HEK293T (cell line): ENCODE measurements around the gene ZNF227.
"Not testable (repeated sequence)": the region's sequence is repeated elsewhere in the genome, so short reads cannot be mapped to it uniquely, and the experiment has no call there.

ENCODE experiments used
- CTCF ChIA-PET: fragments of 350-600 bp; formaldehyde crosslinking; extraction: SDS; loops from one replicate; lab custom pipeline; 2021; ENCODE audit warnings: antibody characterized with exemption, inconsistent platforms; lab: Yijun Ruan, JAX
- POLR2A ChIA-PET: fragments of 350-600 bp; formaldehyde crosslinking; extraction: SDS; loops from one replicate; lab custom pipeline; 2020; ENCODE audit warnings: antibody characterized with exemption, inconsistent platforms; lab: Yijun Ruan, JAX
- DNase-seq: peaks from one replicate; pipeline ENCODE4 v3.0.0; 2012; ENCODE audit warnings: mixed read lengths; ENCODE audit errors: extremely low spot score
- ARNT ChIP-seq: fragments of 450-650 bp; IDR thresholded peaks from 2 replicates; pipeline ENCODE4 v1.6.1; 2017; ENCODE audit warnings: mild to moderate bottlenecking
- BHLHE40 ChIP-seq: fragments of 450-650 bp; IDR thresholded peaks from 2 replicates; pipeline ENCODE4 v1.6.1; 2016; ENCODE audit warnings: mild to moderate bottlenecking, moderate library complexity, borderline replicate concordance
- CTBP1 ChIP-seq: fragments of 450-650 bp; IDR thresholded peaks from 2 replicates; pipeline ENCODE4 v1.6.1; 2016; ENCODE audit warnings: borderline replicate concordance
- ELF4 ChIP-seq: fragments of 450-650 bp; IDR thresholded peaks from 2 replicates; pipeline ENCODE4 v1.6.1; 2017; ENCODE audit warnings: antibody characterized with exemption
- FOXA1 ChIP-seq: fragments of 450-650 bp; IDR thresholded peaks from 2 replicates; pipeline ENCODE4 v1.6.1; 2016; ENCODE audit warnings: mild to moderate bottlenecking
- FOXK2 ChIP-seq: fragments of 450-650 bp; IDR thresholded peaks from 2 replicates; pipeline ENCODE4 v1.6.1; 2016; ENCODE audit warnings: mild to moderate bottlenecking
- FOXM1 ChIP-seq: fragments of 450-650 bp; IDR thresholded peaks from 2 replicates; pipeline ENCODE4 v1.6.1; 2017; ENCODE audit warnings: mild to moderate bottlenecking, borderline replicate concordance
- HDGF ChIP-seq: fragments of 450-650 bp; IDR thresholded peaks from 2 replicates; pipeline ENCODE4 v1.6.1; 2017; ENCODE audit warnings: antibody characterized with exemption, borderline replicate concordance
- L3MBTL2 ChIP-seq: fragments of 450-650 bp; conservative IDR thresholded peaks from 2 replicates; pipeline ENCODE4 v1.6.1; 2016; ENCODE audit warnings: mild to moderate bottlenecking
- LEF1 ChIP-seq: fragments of 450-650 bp; IDR thresholded peaks from 2 replicates; pipeline ENCODE4 v1.6.1; 2017; ENCODE audit warnings: mild to moderate bottlenecking, borderline replicate concordance
- NFRKB ChIP-seq: fragments of 450-650 bp; IDR thresholded peaks from 2 replicates; pipeline ENCODE4 v1.6.1; 2016; ENCODE audit warnings: mild to moderate bottlenecking, moderate library complexity
- PKNOX1 ChIP-seq: fragments of 450-650 bp; IDR thresholded peaks from 2 replicates; pipeline ENCODE4 v1.6.1; 2016
- SP1 ChIP-seq: fragments of 450-650 bp; IDR thresholded peaks from 2 replicates; pipeline ENCODE4 v1.6.1; 2017
- SUZ12 ChIP-seq: fragments of 450-650 bp; IDR thresholded peaks from 2 replicates; pipeline ENCODE4 v1.6.1; 2016; ENCODE audit warnings: mild to moderate bottlenecking
- TARDBP ChIP-seq: fragments of 450-650 bp; IDR thresholded peaks from 2 replicates; pipeline ENCODE4 v1.6.1; 2016
- ZNF384 ChIP-seq: fragments of 450-650 bp; IDR thresholded peaks from 2 replicates; pipeline ENCODE4 v1.6.1; 2016

ZNF227 gene

GRCh38 chr19:44228318-44228717 is 16.0 kb downstream of the ZNF227 start:
- DNase-seq, result no peak
- ChIA-PET POLR2A (no interaction called here), CTCF (no interaction called here)
- no peak for TF ChIP-seq BHLHE40
- TF ChIP-seq CTBP1, result no peak
- TF ChIP-seq NFRKB, result no peak
- no peak for TF ChIP-seq FOXA1
- TF ChIP-seq SP1, result no peak
- TF ChIP-seq SUZ12, result no peak
- TF ChIP-seq LEF1, result no peak
- no peak for TF ChIP-seq PKNOX1
- no peak for TF ChIP-seq HDGF
- TF ChIP-seq ARNT, result no peak
- no peak for TF ChIP-seq ZNF384
- TF ChIP-seq TARDBP, result no peak
- TF ChIP-seq ELF4, result no peak
- no peak for TF ChIP-seq FOXK2
- no peak for TF ChIP-seq FOXM1
- no peak for TF ChIP-seq L3MBTL2

- CTCF ChIA-PET, result no interaction called here
- POLR2A ChIA-PET, result no interaction called here
- no peak for DNase-seq
- TF ChIP-seq SUZ12, result no peak
- no peak for TF ChIP-seq NFRKB
- no peak for TF ChIP-seq CTBP1
- no peak for TF ChIP-seq BHLHE40
- no peak for TF ChIP-seq PKNOX1
- no peak for TF ChIP-seq L3MBTL2
- TF ChIP-seq LEF1, result no peak
- no peak for TF ChIP-seq FOXM1
- TF ChIP-seq FOXK2, result no peak
Measured at GRCh38 chr19:44232867-44233266, 20.5 kb downstream of the ZNF227 start.

- no peak for DNase-seq
- TF ChIP-seq ARNT (no peak), L3MBTL2 (no peak), FOXM1 (no peak), LEF1 (no peak), FOXA1 (no peak), SP1 (no peak), TARDBP (no peak), ZNF384 (no peak), ELF4 (no peak), SUZ12 (no peak), FOXK2 (no peak), NFRKB (no peak), PKNOX1 (no peak), CTBP1 (no peak), BHLHE40 (no peak), HDGF (no peak)
- CTCF ChIA-PET, result no interaction called here
- POLR2A ChIA-PET, result no interaction called here
Measured at GRCh38 chr19:44236384-44236783, 24.1 kb downstream of the ZNF227 start.

GRCh38 chr19:44252332-44252731 is 40.0 kb downstream of the ZNF227 start:
- POLR2A ChIA-PET, CTCF ChIA-PET, DNase-seq: not testable (repeated sequence)

GRCh38 chr19:44253392-44253791 is 41.1 kb downstream of the ZNF227 start:
- DNase-seq, POLR2A ChIA-PET, CTCF ChIA-PET: not testable (repeated sequence)

- no peak for TF ChIP-seq SUZ12
- ChIA-PET POLR2A (no interaction called here), CTCF (no interaction called here)
- no peak for DNase-seq
Measured at GRCh38 chr19:44254496-44254895, 42.2 kb downstream of the ZNF227 start.

DNA sequence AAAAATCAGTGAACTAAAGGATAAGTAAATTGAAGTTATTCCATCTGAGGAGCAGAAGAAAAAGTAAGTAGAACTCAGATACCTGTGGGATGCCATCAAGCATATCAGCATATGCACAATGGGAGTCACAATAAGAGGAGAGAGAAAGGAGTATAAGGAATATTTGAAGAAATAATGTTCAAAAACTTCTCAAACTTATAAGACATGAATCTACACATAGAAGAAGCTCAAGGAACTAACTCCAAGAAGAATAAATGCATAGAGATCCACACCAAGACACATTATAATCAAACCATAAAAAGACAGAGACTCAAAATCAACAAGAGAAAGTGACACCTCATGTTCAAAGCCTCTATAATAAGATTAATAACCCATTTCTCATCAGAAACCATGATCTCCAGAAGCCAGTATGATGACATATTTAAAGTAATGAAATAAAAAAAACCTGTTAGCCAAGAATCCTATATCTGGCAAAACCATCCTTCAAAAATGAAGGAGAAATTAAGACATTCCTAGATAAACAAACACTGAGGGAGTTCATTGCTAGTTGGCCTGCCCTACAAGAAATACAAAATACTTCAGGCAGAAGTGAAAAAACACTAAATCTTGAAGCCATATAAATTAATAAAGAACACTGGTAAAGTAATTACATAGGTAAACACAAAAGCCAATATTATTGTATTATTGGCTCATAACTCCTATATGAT is 43.5 kb downstream of the ZNF227 start:
- no peak for DNase-seq
- ChIA-PET CTCF (no interaction called here), POLR2A (no interaction called here)
- TF ChIP-seq CTBP1 (no peak), PKNOX1 (no peak), ELF4 (no peak), FOXM1 (no peak), FOXA1 (no peak), L3MBTL2 (no peak), ARNT (no peak), LEF1 (no peak), SP1 (no peak), SUZ12 (no peak), TARDBP (no peak), HDGF (no peak), NFRKB (no peak), FOXK2 (no peak), ZNF384 (no peak), BHLHE40 (no peak)
